Measurements from ENCODE around the gene WARS2.

DNA sequence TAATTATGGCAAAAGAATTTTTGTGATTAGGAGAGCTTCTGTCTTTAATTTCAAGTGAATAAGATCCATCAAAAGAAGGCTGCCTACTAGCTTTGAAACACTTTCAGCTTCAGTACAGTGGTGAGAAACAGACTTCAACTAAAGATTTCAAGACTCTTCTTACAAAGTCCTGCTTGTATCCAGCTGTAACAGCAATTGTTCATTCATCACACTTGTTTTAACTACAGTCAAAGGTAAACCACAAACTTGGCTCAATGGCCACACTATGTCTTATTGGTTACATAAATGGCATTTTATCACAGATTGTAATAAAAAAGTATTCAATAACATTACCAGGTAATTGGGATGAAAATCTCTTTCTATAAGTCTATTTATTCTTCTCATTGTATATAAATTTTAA lies 59.2 kb downstream of the WARS2 start:
- TF ChIP-seq, protein P1, sequence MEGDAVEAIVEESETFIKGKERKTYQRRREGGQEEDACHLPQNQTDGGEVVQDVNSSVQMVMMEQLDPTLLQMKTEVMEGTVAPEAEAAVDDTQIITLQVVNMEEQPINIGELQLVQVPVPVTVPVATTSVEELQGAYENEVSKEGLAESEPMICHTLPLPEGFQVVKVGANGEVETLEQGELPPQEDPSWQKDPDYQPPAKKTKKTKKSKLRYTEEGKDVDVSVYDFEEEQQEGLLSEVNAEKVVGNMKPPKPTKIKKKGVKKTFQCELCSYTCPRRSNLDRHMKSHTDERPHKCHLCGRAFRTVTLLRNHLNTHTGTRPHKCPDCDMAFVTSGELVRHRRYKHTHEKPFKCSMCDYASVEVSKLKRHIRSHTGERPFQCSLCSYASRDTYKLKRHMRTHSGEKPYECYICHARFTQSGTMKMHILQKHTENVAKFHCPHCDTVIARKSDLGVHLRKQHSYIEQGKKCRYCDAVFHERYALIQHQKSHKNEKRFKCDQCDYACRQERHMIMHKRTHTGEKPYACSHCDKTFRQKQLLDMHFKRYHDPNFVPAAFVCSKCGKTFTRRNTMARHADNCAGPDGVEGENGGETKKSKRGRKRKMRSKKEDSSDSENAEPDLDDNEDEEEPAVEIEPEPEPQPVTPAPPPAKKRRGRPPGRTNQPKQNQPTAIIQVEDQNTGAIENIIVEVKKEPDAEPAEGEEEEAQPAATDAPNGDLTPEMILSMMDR (conservative IDR thresholded peaks at IDR 0.05; ENCODE audit: low read depth, low read length), result no peak
- no peak for TF ChIP-seq EZH2 (IDR thresholded peaks at IDR 0.05; ENCODE audit: borderline replicate concordance, low read depth, low read length, poor library complexity, severe bottlenecking)
